Fibroblast of the aortic adventitia (primary cell): ENCODE data around the gene FAM151A. TPM values are rescaled to one million over a fixed set of nuclear protein-coding genes. Genes with fewer than 3 reads are reported as not detected.

Experiments used
- DNase-seq: peaks from one replicate; pipeline ENCODE4 v3.0.0-alpha.2; 2010; ENCODE audit warnings: low read depth
- H3K4me3 ChIP-seq: 2 replicates; pipeline ENCODE4 v1.5.1; 2011; ENCODE audit warnings: low read depth, mild to moderate bottlenecking, control low read depth, low read length, moderate library complexity
- CTCF ChIP-seq: IDR thresholded peaks from 2 replicates; pipeline ENCODE4 v1.5.1; 2011; ENCODE audit warnings: mild to moderate bottlenecking, low read length, control low read depth, inconsistent platforms; ENCODE audit not compliant: insufficient read depth
- total RNA-seq: library from RNA; depleted of rRNA; stranded (reverse); fragments of >200 nt; gene quantifications from 2 replicates; pipeline ENCODE4 v1.2.3, GENCODE V29; 2012; ENCODE audit warnings: low replicate concordance

Gene FAM151A
- total RNA-seq, 1 donor: not detected

GRCh38 chr1:54606990-54607325 is 16.4 kb downstream of the FAM151A start:
- no peak for TF ChIP-seq CTCF
- DNase-seq: no peak
- no peak overlapping the region for H3K4me3 ChIP-seq

GRCh38 chr1:54606096-54606989 is 17.0 kb downstream of the FAM151A start:
- no peak for DNase-seq
- TF ChIP-seq CTCF: no peak

GRCh38 chr1:54604572-54605370 is 18.6 kb downstream of the FAM151A start:
- TF ChIP-seq CTCF: no peak
- no peak for DNase-seq
- no peak overlapping the region for H3K4me3 ChIP-seq

More at GRCh38 chr1:54606096-54606989, 17.0 kb downstream of the FAM151A start:
- no peak overlapping the region for H3K4me3 ChIP-seq

GRCh38 chr1:54604051-54604450 is 19.3 kb downstream of the FAM151A start:
- H3K4me3 ChIP-seq: no peak overlapping the region
- TF ChIP-seq CTCF: no peak
- no peak for DNase-seq

GRCh38 chr1:54603241-54603640 is 20.1 kb downstream of the FAM151A start:
- H3K4me3 ChIP-seq: no peak overlapping the region
- no peak for TF ChIP-seq CTCF
- DNase-seq: no peak

- H3K4me3 ChIP-seq: no peak overlapping the region
- no peak for TF ChIP-seq CTCF
- DNase-seq: no peak
Measured at GRCh38 chr1:54602554-54602953, 20.8 kb downstream of the FAM151A start.
